NCI-H1092 treated with DMSO at 0.1 percent for 48 hours (cell line): ENCODE data around the gene SIRT3.

ENCODE experiments used
- DNase-seq: peaks from one replicate; lab custom pipeline; 2025; lab: John Stamatoyannopoulos, UW

Gene SIRT3

DNA sequence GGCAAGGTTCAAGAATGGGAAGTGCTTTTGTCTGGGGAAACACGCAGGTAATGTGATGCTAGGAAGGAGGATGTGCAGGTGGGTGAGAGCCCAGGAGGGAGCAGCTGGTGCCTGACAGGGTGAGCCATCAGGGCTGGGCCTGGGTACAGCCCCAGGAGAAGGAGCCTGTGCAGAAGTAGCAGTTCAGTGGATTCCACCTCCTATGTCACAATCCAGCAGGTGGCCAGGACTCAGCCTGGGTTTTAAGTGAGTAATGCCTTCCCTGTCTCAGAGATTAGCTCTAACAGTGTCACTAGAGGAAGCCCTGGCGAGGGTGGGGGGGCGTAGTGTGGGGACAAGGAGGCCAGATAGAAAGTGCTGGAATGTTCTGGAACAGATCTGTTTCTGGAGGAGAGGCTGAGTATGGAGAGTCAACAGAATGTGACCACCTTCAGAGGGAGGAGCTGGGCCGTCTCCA is 20.5 kb downstream of the SIRT3 start:
- no peak for DNase-seq

DNA sequence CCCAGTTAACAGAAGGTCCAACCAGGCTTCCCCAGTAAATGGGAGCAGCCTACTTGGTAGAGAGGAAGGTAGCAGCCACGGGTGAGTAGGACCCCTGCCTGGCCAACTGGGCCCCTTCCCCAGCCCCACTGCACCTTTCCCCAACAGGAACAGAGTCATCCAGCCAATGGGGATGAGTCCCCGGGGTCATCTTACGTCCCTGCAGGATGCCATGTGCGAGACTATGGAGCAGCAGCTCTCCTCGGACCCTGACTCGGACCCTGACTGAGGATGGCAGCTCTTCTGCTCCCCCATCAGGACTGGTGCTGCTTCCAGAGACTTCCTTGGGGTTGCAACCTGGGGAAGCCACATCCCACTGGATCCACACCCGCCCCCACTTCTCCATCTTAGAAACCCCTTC is 22.1 kb downstream of the SIRT3 start:
- DNase-seq = no peak

GRCh38 chr11:213111-213510 is 23.0 kb downstream of the SIRT3 start:
- no peak for DNase-seq

- no peak for DNase-seq
Measured at GRCh38 chr11:212150-213100, 23.7 kb downstream of the SIRT3 start.

DNA sequence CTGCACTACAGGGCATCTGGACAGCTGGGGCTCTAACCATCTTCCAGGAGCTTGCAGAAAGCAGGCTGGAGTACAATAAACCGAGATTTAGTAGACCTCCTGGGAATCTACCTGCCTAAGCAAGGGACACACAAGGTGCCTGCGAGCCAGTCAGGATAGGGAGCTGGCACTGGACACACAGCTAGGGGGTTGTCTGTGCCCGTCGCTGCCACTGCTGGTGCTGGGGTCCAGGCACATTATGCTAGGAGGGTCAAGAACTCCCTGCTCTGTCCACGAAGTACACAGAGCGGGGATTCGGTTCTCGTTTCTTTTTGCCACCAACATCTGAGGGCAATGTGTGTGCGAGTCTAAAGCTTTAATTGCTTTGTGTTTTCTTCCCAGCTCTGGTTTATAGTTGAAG is 24.4 kb downstream of the SIRT3 start:
- DNase-seq = no peak

GRCh38 chr11:211295-211694 is 24.8 kb downstream of the SIRT3 start:
- DNase-seq = no peak

DNA sequence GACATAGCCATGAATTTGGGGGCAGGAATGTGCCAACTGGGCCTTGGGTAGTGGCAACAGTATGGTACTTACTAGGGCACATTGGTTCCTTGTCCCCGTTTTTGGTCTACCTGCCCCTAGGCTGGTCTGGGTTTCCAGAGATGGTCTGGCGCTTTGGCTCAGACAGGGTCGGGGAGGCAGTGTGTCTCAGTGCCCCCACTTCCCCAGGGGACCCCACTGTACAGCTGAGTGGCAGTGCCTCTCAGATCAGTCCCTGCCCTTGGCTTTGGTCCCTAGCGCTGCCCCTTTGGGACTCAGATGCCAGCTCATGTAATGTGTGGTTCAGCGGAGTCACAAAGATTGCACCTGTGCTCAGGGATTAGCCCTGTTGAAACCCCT is 25.4 kb downstream of the SIRT3 start:
- DNase-seq = no peak

GRCh38 chr11:210122-210802 is 25.9 kb downstream of the SIRT3 start:
- DNase-seq = no peak

DNA sequence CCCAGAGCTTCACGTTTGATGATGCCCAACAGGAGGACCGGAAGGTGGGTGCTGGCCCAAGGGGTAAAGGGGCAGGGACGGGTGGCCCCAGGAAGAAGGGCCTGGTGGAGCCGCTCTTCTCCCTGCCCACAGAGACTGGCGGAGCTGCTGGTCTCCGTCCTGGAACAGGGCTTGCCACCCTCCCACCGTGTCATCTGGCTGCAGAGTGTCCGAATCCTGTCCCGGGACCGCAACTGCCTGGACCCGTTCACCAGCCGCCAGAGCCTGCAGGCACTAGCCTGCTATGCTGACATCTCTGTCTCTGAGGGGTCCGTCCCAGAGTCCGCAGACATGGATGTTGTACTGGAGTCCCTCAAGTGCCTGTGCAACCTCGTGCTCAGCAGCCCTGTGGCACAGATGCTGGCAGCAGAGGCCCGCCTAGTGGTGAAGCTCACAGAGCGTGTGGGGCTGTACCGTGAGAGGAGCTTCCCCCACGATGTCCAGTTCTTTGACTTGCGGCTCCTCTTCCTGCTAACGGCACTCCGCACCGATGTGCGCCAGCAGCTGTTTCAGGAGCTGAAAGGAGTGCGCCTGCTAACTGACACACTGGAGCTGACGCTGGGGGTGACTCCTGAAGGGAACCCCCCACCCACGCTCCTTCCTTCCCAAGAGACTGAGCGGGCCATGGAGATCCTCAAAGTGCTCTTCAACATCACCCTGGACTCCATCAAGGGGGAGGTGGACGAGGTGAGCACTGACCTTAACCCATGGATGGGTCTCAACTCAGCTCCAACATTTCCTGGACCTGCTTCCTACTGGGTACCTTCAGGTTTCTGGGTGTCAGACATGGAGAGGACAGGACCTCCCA is 26.6 kb downstream of the SIRT3 start:
- DNase-seq = no peak

DNA sequence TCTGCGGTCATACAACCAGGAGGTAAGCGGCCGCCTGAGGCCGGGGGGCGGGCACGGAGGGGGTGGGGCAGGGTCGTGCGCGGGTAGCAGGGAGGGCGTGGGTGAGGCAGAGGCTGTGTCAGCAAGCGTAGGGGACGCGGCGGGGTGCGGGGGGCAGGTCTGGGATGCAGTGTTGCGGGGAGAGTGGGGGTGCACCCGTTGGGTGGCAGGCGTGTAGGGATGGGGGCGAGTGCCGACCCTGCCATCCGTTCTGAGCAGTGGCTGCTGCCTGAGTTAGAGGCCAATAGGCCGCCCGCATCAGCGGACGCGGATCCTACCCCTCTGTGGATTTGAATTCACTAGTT is 27.3 kb downstream of the SIRT3 start:
- no peak for DNase-seq

DNA sequence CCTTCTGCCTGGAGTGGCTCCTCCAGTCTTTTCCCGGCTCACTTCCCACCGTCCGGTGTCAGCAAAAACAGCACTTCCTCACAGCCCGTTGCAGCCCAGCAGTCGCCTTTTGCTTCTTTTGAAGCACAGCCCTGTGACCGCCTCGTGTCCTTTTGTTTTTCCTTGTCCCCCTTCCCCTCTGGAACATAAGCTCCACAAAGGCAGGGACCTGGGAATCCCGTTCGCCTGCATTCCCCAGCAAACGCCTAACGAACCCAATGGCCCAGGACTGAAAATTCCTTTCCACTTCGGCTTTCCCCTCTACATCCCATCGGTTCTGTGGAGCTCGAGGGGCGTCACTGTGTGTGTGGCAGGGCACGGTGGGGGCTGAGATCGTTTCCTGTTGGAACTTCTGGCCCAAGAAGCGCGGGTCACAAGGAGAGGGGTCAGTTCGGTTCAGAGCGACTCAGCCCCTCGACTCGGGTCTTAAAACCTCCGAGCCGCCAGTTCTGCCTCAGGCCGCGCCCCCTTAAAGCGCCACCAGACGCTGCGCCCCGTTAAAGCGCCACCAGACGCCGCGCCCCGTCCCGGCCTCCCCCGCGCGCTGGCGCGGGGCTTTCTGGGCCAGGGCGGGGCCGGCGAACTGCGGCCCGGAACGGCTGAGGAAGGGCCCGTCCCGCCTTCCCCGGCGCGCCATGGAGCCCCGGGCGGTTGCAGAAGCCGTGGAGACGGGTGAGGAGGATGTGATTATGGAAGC is 27.8 kb downstream of the SIRT3 start:
- peak; percentile 36 for DNase-seq

DNA sequence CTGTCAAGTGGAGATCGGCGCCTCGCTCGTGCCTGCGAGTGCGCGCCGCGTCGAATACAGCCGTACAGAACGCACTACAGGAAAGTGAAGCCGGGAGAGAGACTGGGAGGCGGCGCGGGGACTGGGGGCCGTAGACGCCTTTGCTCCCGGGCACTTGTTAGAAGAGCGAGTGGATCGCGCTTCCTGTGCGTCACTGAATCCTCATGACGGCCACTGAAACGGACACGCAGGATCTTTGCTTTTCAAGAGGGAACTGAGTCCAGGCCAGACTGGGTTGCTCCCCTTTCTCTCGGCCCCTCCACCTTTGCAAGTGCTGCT is 28.3 kb downstream of the SIRT3 start:
- DNase-seq = no peak

GRCh38 chr11:207208-207862 is 28.8 kb downstream of the SIRT3 start, which contains the start of the genes BET1L and RIC8A:
Gene BET1L, minus strand, starts transcription at chr11:207399. Its CDS starts 78 bp downstream, at chr11:207321.
Gene RIC8A, plus strand, starts transcription at chr11:207708. Its CDS starts 1,147 bp downstream, at chr11:208855.
- DNase-seq = peak; percentile 94

- no peak for DNase-seq
Measured at GRCh38 chr11:206526-207207, 29.5 kb downstream of the SIRT3 start.

DNA sequence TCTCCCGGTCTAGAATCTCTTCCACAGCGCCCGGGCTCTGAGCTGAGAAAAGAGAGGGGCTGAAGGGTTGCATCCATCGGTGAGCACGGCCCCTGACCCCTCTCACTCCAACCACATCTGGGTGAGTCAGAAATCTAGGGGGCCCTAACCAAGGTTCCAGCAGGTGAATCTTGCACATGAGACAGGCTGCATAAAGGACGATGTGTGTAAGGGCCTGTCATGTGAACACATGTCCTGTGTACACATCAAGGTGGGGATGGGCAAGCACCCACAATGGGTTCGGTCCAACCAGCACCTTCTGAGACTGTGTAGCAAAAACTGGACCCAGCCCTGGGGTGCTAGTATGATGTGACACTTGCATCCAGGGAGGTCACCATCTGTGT is 30.1 kb downstream of the SIRT3 start:
- DNase-seq = no peak

- DNase-seq = no peak
Measured at GRCh38 chr11:205221-206001, 30.7 kb downstream of the SIRT3 start.

GRCh38 chr11:204587-205109 is 31.5 kb downstream of the SIRT3 start:
- no peak for DNase-seq

- DNase-seq = no peak
Measured at GRCh38 chr11:203945-204586, 32.1 kb downstream of the SIRT3 start.
